ENCODE measurements around the gene KBTBD8. TPM values are rescaled to one million over a fixed set of nuclear protein-coding genes. Genes with fewer than 3 reads are reported as not detected.

KBTBD8 gene
- total RNA-seq, 6 donors from 2014 or later = 1.1 to 8.4 (median 3.8) TPM

DNA sequence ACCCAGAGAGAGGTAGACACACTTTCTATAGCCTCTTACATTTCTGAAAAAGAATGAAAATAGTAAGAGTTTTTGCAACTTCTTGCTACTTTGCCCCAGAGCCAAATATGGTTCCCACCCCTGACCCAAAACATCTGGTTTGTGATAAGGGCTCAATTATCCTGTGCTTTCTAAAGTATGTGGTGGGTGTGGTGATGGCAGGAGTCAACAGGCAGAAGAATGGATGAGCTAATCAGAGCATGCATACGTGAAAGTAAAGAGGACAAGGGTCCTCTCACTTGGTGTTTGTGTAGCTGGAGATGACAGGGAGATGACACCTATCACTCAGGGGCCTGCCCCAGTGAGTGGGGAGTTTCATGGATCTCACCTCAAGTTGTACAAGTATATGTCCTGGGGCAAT lies 19.1 kb downstream of the KBTBD8 start:
- no peaks in the 10 kb centered on the region for H3K9me3 ChIP-seq
- no peaks in the 10 kb centered on the region for H3K27me3 ChIP-seq
- no peak for TF ChIP-seq POLR2A (IDR thresholded peaks at IDR 0.05)
- TF ChIP-seq EP300 (IDR thresholded peaks at IDR 0.05) = no peak
- TF ChIP-seq, protein P1, sequence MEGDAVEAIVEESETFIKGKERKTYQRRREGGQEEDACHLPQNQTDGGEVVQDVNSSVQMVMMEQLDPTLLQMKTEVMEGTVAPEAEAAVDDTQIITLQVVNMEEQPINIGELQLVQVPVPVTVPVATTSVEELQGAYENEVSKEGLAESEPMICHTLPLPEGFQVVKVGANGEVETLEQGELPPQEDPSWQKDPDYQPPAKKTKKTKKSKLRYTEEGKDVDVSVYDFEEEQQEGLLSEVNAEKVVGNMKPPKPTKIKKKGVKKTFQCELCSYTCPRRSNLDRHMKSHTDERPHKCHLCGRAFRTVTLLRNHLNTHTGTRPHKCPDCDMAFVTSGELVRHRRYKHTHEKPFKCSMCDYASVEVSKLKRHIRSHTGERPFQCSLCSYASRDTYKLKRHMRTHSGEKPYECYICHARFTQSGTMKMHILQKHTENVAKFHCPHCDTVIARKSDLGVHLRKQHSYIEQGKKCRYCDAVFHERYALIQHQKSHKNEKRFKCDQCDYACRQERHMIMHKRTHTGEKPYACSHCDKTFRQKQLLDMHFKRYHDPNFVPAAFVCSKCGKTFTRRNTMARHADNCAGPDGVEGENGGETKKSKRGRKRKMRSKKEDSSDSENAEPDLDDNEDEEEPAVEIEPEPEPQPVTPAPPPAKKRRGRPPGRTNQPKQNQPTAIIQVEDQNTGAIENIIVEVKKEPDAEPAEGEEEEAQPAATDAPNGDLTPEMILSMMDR (IDR thresholded peaks at IDR 0.05) = no peak
- no peak for TF ChIP-seq POLR2AphosphoS5 (IDR thresholded peaks at IDR 0.05)
- H3K4me1 ChIP-seq = peaks cover 0 to 7% (median 2%) of the 10 kb centered on the region in 4 donors
- H3K36me3 ChIP-seq = no peaks in the 10 kb centered on the region
- no peak overlapping the region for H3K27ac ChIP-seq
- 44 to 52% methylated on average over 1 of the region's 1 CpG for WGBS, 2 donors
- ATAC-seq (ENCODE audit: low FRiP score in 2 of 2) (no peak), DNase-seq (no peak)
- H3K4me3 ChIP-seq = no peak overlapping the region

DNA sequence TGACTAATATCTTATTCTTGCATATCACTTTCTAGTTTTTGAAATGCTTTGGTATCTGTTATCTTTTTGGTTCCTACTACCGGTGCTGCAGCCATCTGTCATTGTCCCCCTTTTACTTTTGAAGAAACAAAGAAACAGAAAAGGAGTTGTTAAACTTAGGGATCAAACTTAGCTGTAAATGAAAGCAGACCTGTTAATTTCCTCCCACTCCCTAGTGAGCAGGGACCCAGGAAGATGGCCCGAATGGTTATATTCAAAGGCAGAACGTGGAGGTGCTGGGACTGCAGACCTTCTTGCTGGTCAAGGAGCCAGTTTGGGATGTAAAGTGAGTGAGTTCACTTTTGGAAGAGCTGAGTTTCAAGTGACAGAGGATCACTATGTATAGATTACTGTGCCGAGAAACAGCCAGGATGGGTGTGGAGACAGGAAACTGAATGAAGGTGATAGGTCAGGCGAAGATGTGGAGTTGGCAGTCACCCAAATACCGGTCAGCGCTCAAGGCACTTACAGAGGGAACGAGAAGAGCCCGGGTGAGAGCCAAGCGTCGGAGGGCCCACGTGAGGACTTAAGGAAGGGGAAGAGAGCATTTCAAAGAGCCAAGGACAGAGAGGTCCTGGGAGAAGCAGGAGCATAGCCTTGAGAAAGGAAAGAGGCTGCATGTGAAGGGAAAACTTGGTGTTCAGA lies 20.1 kb downstream of the KBTBD8 start:
- H3K36me3 ChIP-seq = no peaks in the 10 kb centered on the region
- H3K4me3 ChIP-seq = no peak overlapping the region
- peak in 1 of 2 donors; percentile 51 for ATAC-seq (ENCODE audit: low FRiP score in 2 of 2)
- H3K27me3 ChIP-seq = no peaks in the 10 kb centered on the region
- peaks cover 0 to 7% (median 2%) of the 10 kb centered on the region in 4 donors for H3K4me1 ChIP-seq
- H3K27ac ChIP-seq = no peak overlapping the region
- TF ChIP-seq POLR2AphosphoS5 (IDR thresholded peaks at IDR 0.05) = no peak
- TF ChIP-seq EP300 (IDR thresholded peaks at IDR 0.05) = no peak
- TF ChIP-seq, protein P1 (IDR thresholded peaks at IDR 0.05) = no peak
- no peak for TF ChIP-seq POLR2A (IDR thresholded peaks at IDR 0.05)
- 25 to 33% methylated on average over 12 of the region's 12 CpGs for WGBS, 2 donors
- peak in 1 of 2 donors; percentile 21 for DNase-seq
- H3K9me3 ChIP-seq = no peaks in the 10 kb centered on the region

DNA sequence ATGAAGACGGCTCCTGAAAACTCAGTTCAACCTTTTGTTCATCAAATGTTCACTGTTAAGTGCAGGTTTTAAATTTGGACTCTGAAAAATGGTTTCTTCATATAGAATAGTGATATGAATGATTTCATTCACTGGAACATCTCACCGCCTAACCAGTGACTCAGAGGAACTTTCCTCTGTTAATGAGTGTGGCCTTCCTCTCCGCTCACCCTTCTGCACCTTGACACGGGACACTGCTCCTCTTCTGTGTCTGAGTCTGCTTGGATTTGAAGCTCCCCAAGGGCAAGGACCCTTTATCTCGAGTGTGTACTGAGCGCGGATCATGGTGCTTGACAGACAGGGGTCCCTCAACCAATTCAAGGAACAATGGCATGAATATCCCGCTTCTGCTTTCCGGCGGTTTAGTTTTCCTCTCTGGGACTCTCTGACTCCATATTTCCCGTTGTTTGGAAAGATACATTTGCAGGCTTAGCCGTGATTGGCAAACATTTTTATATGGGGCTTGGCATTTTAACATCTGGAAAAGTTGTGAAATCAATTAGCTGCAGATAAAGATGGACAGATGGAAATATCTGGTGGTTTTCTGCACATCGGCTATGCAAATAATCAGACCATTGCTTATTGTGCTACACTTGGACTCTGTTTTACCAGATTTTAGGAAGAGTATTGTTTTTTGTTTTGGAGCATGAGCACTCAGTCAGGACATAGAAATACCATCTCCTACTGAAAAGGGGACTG lies 20.9 kb downstream of the KBTBD8 start:
- 86 to 91% methylated on average over 13 of the region's 13 CpGs for WGBS, 2 donors
- no peak for ATAC-seq (ENCODE audit: low FRiP score in 2 of 2)

DNA sequence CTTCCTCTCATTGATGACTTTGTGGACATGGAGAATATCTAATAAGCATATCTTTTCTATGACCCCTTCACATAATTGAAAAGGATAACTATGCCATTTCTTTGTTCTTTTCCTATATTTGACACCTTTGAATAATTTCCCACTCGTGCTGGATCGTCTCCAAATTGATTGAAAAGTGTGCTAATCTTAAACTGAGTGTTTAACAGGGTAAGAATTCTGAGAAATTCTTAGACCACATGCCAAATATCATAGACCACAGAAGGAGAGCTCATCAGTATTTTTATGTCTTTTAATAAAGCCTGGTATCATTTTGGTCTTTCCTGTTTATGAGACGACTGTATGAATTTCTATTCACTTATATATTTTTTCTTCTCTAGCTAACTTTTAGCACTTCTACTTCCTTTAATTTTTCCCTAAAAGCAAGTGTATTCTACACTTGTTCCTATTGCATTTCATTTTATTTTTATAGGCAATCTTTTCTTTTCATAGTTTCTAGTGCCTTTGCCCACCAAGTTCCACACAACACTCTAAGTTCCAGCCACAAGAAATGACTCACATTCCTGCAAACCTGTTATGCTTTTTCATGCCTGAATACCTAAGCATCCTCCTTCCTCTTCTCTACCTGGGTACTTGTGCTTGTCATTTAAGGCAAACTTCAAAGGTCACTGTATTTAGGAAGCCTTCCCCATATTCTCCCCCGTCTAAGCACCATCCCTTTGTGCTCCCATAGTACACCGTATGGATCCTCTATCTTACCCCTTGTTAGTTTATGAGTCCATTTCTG lies 30.1 kb downstream of the KBTBD8 start:
- TF ChIP-seq POLR2AphosphoS5 (IDR thresholded peaks at IDR 0.05) = no peak
- no peak for TF ChIP-seq EP300 (IDR thresholded peaks at IDR 0.05)
- no peak for TF ChIP-seq POLR2A (IDR thresholded peaks at IDR 0.05)
- TF ChIP-seq, protein P1 (IDR thresholded peaks at IDR 0.05) = no peak
- Histone ChIP-seq H3K9me3 (no peaks in the 10 kb centered on the region), H3K27me3 (no peaks in the 10 kb centered on the region), H3K36me3 (no peaks in the 10 kb centered on the region), H3K4me1 (no peaks in the 10 kb centered on the region), H3K27ac (no peak overlapping the region), H3K4me3 (no peak overlapping the region)
- no peak for DNase-seq
- WGBS, 2 donors = 84 to 86% methylated on average over 5 of the region's 5 CpGs
- no peak for ATAC-seq (ENCODE audit: low FRiP score in 2 of 2)

More for the DNA sequence above, 20.9 kb downstream of the KBTBD8 start:
- Histone ChIP-seq H3K4me1 (peaks cover 0 to 7% (median 2%) of the 10 kb centered on the region in 4 donors), H3K4me3 (no peak overlapping the region), H3K9me3 (no peaks in the 10 kb centered on the region), H3K27me3 (no peaks in the 10 kb centered on the region), H3K27ac (no peak overlapping the region), H3K36me3 (no peaks in the 10 kb centered on the region)
- no peak for DNase-seq
- no peak for TF ChIP-seq POLR2A (IDR thresholded peaks at IDR 0.05)
- TF ChIP-seq POLR2AphosphoS5 (IDR thresholded peaks at IDR 0.05) = no peak
- TF ChIP-seq, protein P1 (IDR thresholded peaks at IDR 0.05) = no peak
- TF ChIP-seq EP300 (IDR thresholded peaks at IDR 0.05) = no peak
